GM13976 (cell line): ENCODE results near the gene GALNT18.
A peak's percentile ranks its signal among the peaks of the same experiment; 100 is the strongest.

Experiments
- DNase-seq: peaks from one replicate; pipeline ENCODE4 v3.0.0; 2012; ENCODE audit warnings: low spot score
- in situ Hi-C: fragments of 300-500 bp; cut with MboI; formaldehyde crosslinking; loops from one replicate; pipeline ENCODE4 v1.12.0; 2022; ENCODE audit warnings: low sequenced_read_pairs, mixed read lengths, inconsistent platforms; ENCODE audit not compliant: unreplicated experiment
- TF ChIP-seq, protein P1 (sequence below): IDR thresholded peaks from 2 replicates; pipeline ENCODE4 v1.5.1; 2012; ENCODE audit warnings: borderline replicate concordance, mild to moderate bottlenecking; ENCODE audit not compliant: insufficient read depth; ENCODE audit errors: extremely low read depth, missing control alignments, control extremely low read depth

GALNT18 gene

DNA sequence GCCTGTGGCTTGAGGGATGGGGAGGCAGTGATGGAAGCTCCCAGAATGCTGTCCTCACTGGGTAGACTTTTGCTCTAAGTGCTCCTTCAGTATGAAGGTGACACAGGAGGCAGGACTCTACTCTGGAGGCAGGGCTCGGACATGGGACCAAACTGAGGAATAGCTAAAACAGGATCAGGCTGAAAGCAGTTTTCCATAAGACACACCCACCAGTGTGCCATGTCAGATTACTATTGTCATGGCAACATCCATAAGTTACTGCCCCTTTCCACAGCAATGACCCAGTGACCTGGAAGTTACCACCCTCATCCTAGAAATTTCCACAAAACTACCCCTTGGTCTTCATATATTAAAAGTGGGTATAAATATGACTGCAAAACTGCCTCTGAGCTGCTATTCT lies 43.6 kb upstream of the GALNT18 start:
- DNase-seq = no peak
- TF ChIP-seq, protein P1, sequence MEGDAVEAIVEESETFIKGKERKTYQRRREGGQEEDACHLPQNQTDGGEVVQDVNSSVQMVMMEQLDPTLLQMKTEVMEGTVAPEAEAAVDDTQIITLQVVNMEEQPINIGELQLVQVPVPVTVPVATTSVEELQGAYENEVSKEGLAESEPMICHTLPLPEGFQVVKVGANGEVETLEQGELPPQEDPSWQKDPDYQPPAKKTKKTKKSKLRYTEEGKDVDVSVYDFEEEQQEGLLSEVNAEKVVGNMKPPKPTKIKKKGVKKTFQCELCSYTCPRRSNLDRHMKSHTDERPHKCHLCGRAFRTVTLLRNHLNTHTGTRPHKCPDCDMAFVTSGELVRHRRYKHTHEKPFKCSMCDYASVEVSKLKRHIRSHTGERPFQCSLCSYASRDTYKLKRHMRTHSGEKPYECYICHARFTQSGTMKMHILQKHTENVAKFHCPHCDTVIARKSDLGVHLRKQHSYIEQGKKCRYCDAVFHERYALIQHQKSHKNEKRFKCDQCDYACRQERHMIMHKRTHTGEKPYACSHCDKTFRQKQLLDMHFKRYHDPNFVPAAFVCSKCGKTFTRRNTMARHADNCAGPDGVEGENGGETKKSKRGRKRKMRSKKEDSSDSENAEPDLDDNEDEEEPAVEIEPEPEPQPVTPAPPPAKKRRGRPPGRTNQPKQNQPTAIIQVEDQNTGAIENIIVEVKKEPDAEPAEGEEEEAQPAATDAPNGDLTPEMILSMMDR = no peak
- in situ Hi-C loops = no loop called here

DNA sequence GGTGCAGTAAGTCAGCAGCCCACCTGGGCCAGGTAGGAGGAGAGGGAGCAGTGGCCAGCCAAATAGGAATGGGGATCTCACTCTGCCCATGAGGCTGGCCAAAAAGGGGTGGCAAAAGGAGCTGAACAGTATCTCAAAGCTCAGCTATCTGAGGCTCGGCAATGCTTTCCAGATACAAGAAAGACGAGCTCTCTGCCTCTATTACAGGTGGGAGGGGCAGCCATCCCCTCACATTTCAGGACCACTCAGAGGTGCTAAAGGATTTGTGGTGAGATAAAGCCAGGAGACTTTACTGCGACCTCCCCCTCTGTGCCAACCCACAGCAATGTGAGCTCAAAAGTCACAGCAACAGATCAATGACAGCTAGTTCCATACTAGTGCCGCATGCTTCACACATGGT lies 42.1 kb upstream of the GALNT18 start:
- in situ Hi-C loops = no loop called here
- TF ChIP-seq, protein P1 = no peak
- DNase-seq = no peak

GRCh38 chr11:11662578-11662977 lies 40.8 kb upstream of the GALNT18 start:
- DNase-seq = no peak
- TF ChIP-seq, protein P1 = no peak
- in situ Hi-C loops = no loop called here

DNA sequence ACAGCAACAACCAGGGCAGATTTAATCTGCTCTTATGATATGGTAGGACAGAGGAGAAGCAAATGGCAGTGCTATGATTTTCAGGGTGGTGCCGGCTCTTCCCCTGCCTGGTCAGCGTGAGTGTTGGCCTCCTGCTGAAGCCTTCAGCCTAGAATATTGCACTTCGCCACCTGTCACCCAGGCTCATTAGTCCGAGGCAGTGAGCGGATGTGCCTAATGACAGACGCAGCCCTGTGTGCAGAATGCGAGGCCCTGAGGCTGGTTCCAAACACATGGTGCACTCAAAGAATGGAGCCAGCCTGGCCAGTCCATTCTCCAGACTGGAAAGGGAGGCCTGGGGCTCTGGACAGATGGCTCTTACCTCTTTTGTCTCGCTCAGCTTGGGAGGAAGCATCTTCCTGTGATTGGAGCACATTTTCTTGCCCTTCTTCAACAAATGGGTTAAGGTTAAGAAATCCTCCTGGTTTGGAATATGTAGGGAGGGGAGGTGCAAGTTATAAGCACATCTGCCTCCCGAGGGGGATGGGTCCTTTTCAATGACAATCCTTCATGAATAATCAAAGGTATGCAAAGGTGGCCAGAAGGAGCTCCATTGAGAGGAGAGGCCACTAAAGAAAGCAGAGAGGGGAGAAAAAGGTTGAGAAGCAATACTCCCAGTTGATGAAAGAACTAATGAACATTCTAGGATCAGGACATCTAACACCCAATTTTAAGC lies 39.7 kb upstream of the GALNT18 start:
- no peak for DNase-seq
- in situ Hi-C loops = no loop called here
- TF ChIP-seq, protein P1 = no peak

- no peak for DNase-seq
- in situ Hi-C loops = no loop called here
- TF ChIP-seq, protein P1 = no peak
Measured at GRCh38 chr11:11660363-11660740, 38.5 kb upstream of the GALNT18 start.

DNA sequence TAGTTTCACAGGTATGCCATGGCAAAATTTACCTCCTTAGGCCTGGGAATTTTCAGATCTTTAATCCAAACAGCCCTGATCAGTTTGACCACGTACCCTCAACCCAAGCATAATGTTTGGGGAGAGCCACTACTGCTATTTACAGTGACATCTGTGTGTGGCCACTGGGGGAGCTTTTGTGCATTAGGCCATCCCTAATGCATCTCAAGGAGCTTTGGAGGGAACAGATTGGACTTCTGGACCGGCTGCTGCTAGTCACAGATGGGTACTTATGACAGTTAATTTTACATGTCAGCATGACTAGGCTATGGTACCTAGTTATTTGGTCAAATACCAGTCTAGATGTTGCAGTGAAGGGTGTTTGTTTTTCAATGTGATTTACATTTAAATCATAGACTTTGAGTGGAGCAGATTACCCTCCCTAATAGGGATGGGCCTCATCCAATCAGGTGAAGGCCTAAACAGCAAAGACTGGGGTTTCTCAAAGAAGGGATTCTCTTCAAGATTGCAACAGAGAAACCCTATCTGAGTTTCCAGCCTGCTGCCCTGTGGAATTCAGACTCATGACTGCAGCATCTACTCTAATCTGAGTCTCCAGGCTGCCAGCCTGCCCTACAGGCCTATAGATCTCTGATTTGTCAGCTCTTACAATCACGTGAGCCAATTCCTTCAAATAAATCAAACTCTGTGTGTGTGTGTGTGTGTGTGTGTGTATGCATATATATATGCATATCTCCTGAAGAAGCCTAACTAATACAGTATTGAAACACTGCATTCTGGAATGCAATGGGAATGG lies 38.0 kb upstream of the GALNT18 start:
- in situ Hi-C loops = no loop called here
- no peak for DNase-seq
- TF ChIP-seq, protein P1 = peak; percentile 13
